ENCODE measurements around the gene VPS8.
A peak's percentile ranks its signal among the peaks of the same experiment; 100 is the strongest.

Gene VPS8, protein sequence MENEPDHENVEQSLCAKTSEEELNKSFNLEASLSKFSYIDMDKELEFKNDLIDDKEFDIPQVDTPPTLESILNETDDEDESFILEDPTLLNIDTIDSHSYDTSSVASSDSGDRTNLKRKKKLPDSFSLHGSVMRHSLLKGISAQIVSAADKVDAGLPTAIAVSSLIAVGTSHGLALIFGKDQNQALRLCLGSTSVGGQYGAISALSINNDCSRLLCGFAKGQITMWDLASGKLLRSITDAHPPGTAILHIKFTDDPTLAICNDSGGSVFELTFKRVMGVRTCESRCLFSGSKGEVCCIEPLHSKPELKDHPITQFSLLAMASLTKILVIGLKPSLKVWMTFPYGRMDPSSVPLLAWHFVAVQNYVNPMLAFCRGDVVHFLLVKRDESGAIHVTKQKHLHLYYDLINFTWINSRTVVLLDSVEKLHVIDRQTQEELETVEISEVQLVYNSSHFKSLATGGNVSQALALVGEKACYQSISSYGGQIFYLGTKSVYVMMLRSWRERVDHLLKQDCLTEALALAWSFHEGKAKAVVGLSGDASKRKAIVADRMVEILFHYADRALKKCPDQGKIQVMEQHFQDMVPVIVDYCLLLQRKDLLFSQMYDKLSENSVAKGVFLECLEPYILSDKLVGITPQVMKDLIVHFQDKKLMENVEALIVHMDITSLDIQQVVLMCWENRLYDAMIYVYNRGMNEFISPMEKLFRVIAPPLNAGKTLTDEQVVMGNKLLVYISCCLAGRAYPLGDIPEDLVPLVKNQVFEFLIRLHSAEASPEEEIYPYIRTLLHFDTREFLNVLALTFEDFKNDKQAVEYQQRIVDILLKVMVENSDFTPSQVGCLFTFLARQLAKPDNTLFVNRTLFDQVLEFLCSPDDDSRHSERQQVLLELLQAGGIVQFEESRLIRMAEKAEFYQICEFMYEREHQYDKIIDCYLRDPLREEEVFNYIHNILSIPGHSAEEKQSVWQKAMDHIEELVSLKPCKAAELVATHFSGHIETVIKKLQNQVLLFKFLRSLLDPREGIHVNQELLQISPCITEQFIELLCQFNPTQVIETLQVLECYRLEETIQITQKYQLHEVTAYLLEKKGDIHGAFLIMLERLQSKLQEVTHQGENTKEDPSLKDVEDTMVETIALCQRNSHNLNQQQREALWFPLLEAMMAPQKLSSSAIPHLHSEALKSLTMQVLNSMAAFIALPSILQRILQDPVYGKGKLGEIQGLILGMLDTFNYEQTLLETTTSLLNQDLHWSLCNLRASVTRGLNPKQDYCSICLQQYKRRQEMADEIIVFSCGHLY (N-terminal part only)

DNA sequence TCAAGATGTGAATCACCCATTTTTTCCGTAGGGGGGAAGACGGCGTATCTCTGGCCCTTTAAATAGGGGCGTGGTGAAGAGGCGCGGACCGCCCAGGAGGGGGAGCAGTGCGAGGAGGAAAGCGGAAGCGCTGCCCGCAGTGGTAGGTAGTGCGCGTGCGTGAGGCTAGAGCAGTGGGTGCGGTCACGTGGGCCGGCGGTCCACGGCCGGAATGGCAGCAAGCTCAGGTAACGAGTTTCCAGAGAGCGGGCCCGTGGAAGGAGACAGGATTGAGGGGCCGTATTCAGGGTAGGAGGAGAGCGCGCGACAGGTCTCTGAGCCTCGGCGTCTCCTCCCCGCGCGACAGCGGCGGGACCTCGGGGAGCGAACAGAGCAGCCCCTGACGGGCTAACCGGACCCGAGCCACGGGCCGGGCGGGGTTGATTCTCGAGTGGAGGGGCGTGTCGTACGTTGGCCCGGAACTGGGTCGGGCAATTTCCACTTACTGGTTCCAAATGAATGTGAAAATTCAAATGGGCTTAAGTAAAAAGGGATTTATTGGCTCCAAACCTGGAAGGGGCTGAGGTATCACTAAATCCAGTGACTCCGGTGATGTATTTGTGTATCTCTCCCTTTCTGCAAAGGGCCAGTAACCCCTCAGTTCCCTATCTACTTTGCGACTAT lies at the start of gene VPS8:
Gene VPS8 (plus strand): TSS at position 168 of the 663 bp plus-strand sequence. CDS start 12,467 bp downstream, outside the sequence.
- peak; percentile 94 for DNase-seq (ENCODE audit: extremely low read depth, insufficient read length)
- no peaks in the 10 kb centered on the region for H3K36me3 ChIP-seq (ENCODE audit: control insufficient read depth, insufficient read depth, low read length)
- TF ChIP-seq, protein P1, sequence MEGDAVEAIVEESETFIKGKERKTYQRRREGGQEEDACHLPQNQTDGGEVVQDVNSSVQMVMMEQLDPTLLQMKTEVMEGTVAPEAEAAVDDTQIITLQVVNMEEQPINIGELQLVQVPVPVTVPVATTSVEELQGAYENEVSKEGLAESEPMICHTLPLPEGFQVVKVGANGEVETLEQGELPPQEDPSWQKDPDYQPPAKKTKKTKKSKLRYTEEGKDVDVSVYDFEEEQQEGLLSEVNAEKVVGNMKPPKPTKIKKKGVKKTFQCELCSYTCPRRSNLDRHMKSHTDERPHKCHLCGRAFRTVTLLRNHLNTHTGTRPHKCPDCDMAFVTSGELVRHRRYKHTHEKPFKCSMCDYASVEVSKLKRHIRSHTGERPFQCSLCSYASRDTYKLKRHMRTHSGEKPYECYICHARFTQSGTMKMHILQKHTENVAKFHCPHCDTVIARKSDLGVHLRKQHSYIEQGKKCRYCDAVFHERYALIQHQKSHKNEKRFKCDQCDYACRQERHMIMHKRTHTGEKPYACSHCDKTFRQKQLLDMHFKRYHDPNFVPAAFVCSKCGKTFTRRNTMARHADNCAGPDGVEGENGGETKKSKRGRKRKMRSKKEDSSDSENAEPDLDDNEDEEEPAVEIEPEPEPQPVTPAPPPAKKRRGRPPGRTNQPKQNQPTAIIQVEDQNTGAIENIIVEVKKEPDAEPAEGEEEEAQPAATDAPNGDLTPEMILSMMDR (IDR thresholded peaks at IDR 0.05; ENCODE audit: insufficient read depth, low read length, poor library complexity, severe bottlenecking), result peak; percentile 42
- peak within 1 kb of the TSS; percentile 94 for H3K4me3 ChIP-seq (replicated peaks; ENCODE audit: low read depth, low read length)
- no peaks in the 10 kb centered on the region for H3K27me3 ChIP-seq (replicated peaks; ENCODE audit: control insufficient read depth, insufficient read depth, low read length)

DNA sequence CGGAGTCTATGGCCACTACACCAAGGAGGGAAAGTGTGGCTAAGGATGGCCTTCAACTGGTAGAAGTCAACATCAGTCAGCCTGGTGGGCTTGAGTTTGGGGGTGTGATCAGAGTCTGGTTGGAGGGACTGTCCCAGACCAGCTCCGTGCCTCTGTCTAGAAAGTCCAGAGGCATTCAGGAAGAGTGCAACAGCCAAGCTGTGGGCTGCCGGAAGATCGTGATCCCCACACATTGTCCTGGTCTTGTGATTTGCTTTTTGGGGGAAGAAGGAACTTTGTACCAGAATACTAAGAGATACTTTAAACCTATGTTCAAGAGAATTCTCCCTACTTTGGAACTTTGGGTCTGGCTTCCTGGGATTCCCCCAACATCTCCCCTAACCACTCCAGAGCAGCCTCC lies 47.8 kb upstream of the VPS8 start:
- TF ChIP-seq, protein P1 (IDR thresholded peaks at IDR 0.05; ENCODE audit: insufficient read depth, low read length, poor library complexity, severe bottlenecking), result no peak
- Histone ChIP-seq H3K36me3 (ENCODE audit: control insufficient read depth, insufficient read depth, low read length) (no peaks in the 10 kb centered on the region), H3K27me3 (replicated peaks; ENCODE audit: control insufficient read depth, insufficient read depth, low read length) (no peaks in the 10 kb centered on the region), H3K4me3 (replicated peaks; ENCODE audit: low read depth, low read length) (no peak overlapping the region)
- no peak for DNase-seq (ENCODE audit: extremely low read depth, insufficient read length)

DNA sequence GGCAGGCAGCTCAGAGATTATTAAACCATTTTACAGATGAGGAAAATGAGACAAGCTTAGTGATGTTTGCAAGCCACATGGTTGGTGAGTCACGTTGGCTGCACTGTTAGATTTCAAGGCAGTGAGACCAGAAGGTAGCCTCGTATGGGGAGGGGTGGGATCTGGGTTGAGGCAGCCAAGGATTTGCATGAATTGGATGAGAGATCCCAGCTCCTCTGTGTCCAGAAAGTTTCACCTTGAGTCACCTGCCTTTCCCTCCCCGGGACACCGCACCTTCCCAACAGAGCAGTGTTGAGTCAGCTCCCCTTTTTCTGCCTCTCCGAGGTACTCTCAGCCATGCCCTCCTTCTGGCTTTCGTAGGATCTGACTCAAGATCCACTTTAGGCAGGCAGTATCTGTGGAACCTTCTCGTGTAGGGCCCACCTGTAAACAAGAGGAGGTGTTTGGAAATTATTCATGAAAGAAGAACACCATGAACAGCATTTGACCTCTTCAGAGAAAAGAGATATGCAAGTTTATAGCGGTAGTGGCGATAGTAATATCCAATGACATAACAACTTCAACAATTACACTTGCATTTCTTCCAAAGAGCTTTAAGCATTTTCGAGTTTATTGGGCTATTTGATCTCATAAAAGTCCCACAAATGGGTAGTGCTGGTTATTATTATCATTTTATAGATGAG lies 46.8 kb upstream of the VPS8 start:
- Histone ChIP-seq H3K4me3 (replicated peaks; ENCODE audit: low read depth, low read length) (no peak overlapping the region), H3K36me3 (ENCODE audit: control insufficient read depth, insufficient read depth, low read length) (no peaks in the 10 kb centered on the region), H3K27me3 (replicated peaks; ENCODE audit: control insufficient read depth, insufficient read depth, low read length) (no peaks in the 10 kb centered on the region)
- DNase-seq (ENCODE audit: extremely low read depth, insufficient read length), result no peak
- TF ChIP-seq, protein P1 (IDR thresholded peaks at IDR 0.05; ENCODE audit: insufficient read depth, low read length, poor library complexity, severe bottlenecking), result no peak

DNA sequence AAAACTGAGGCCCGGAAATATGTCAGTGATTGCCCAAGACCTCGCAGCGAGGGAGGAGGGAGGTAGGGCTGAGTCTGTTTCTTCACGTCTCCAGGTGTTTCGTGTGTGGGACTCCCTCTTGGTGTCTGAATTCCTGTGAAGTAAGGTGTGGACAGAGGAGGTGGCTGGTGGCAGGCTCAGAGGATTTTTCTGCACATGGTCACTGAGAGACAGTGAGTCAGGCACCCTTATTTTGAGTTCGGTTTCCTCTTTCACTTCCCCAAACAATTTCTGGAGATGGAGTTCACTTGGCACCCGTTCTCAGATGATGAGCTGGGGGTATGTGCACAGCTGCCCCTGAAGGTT lies 46.3 kb upstream of the VPS8 start:
- TF ChIP-seq, protein P1 (IDR thresholded peaks at IDR 0.05; ENCODE audit: insufficient read depth, low read length, poor library complexity, severe bottlenecking), result no peak
- DNase-seq (ENCODE audit: extremely low read depth, insufficient read length), result peak; percentile 36
- Histone ChIP-seq H3K36me3 (ENCODE audit: control insufficient read depth, insufficient read depth, low read length) (no peaks in the 10 kb centered on the region), H3K27me3 (replicated peaks; ENCODE audit: control insufficient read depth, insufficient read depth, low read length) (no peaks in the 10 kb centered on the region), H3K4me3 (replicated peaks; ENCODE audit: low read depth, low read length) (no peak overlapping the region)
